Activated CD8-positive, alpha-beta memory T cell treated with anti-CD3 and anti-CD28 coated beads, Interleukin-2, amount 50 U/mL, for 24 hours (primary cell): ENCODE data around the gene ANKRD6.

Experiments used
- DNase-seq: peaks from one replicate; pipeline ENCODE4 v3.0.0-alpha.2; 2020; ENCODE audit errors: extremely low read depth

ANKRD6 gene

DNA sequence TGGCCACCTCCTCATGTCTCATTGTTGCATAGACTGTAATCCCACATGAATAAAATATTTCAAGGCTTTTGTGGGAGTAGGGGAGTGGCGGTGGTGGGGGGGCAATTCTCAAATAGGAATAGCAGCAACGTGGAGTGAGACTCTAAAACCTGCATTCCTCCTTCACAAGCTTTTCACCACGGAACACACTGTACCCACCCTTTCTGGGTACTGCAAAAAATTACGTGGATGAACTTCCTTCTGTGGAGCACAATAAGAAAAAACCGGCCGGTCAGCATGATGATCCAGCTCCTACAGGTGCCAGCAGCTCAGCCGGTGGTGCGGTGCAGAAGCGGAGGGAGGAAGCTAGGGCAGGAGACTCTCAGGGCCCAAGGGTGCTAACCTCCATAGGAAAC, 19.9 kb upstream of the ANKRD6 start:
- no peak for DNase-seq

GRCh38 chr6:89414215-89414614, 18.7 kb upstream of the ANKRD6 start:
- DNase-seq = no peak

GRCh38 chr6:89415185-89415584, 17.8 kb upstream of the ANKRD6 start:
- no peak for DNase-seq

DNA sequence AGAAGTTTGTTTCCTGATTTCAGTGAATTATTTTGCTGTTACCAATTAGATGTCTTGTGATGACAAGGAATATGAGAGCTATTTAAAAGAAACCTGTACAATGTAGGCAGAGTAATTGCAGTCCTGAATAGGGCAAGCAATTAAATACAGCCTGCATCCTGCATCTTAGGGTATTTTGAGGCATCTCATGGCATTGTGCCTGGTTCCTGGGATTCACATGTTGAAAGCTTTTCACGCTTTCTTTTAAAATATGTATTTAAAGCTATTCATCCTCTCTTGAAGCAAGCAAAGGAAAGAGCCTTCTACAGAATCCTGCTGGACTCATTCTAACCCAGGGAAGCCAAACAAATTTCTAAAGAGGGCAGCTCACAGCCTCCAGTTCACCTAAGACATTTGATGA, 16.2 kb upstream of the ANKRD6 start:
- no peak for DNase-seq

- DNase-seq = no peak
Observed at GRCh38 chr6:89430201-89430962, 2.6 kb upstream of the ANKRD6 start.

- no peak for DNase-seq
Observed at GRCh38 chr6:89433252-89434149, 549 bp downstream of the ANKRD6 start.

- no peak for DNase-seq
Observed at GRCh38 chr6:89434150-89434499, 1.2 kb downstream of the ANKRD6 start.

DNA sequence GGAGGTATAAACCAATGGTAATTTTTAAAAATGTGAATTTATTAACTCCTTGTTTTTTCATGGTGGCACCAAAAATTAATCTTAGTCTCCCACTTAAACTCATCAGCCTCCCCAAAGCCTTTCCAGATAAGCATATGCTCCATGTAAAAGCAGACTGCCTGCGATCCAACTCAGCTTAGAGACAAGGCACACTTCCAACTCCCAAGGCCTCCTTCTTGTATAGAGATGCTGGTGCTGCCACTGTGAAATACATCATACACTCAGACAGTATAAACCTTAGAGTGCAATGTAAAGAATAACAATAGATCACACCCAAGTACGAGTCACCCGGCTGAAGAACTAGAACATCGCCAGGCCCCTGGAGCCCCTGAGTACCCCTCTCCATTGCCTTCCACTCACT, 2.0 kb downstream of the ANKRD6 start:
- no peak for DNase-seq

GRCh38 chr6:89436226-89436625, 3.3 kb downstream of the ANKRD6 start:
- DNase-seq = no peak

DNA sequence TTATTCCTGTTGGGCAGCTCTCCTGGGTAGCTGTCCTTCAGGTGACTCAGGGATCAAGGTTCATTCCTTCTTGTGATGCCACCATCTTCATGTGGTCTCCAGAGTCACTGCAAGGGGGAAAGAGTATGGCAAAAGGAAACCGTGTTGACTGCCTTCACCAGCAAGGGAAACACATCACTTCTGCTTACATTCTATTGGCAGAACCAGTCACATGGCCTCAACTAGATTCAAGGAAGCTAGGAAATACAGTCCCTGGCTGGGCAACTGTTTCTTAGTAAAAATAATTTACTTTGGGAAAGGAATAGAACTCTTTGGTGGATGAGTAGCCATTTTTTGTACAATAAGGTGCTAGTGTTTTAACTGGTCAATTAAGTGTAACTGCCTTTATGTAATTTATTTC, 5.3 kb downstream of the ANKRD6 start:
- no peak for DNase-seq

DNA sequence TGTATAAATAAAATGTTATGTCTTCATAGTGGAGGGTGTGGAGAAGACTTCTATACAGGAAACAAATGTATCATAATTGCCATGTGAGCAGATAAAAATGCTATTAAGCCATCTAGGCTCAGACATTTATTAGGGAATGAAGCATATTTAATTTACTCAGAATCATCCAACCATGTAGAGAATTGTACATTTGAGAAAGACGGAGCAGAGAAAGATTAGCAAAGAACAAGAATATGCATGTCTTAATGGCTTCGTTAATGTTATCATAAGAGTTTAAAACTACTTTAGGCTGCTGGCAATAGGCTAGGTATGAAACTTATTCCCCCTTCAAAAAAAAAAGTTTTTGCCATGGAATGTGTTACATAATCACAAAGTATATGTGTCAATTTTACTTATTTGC, 6.1 kb downstream of the ANKRD6 start:
- no peak for DNase-seq

- no peak for DNase-seq
Observed at GRCh38 chr6:89440200-89440599, 7.2 kb downstream of the ANKRD6 start.

DNA sequence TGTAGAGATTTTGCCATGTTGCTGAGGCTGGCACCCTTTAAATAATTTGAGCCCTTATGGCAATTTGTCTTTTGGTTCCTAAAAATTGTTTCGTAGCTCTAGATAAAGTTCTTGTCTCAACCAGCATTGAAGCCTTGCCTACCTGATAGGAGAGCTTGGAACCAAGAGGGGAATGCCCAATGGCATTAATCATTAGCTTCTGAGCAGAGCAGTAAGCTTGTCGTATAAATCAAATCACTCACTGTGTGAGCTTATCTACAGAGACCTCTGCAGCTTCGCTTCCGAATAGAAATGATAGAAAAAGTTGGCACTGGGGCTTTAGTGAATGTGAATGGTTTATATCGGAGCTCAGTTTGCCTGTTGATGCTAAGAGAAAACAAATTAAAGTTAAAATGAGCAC, 10.7 kb downstream of the ANKRD6 start:
- no peak for DNase-seq

- DNase-seq = no peak
Observed at GRCh38 chr6:89449193-89449592, 16.2 kb downstream of the ANKRD6 start.

DNA sequence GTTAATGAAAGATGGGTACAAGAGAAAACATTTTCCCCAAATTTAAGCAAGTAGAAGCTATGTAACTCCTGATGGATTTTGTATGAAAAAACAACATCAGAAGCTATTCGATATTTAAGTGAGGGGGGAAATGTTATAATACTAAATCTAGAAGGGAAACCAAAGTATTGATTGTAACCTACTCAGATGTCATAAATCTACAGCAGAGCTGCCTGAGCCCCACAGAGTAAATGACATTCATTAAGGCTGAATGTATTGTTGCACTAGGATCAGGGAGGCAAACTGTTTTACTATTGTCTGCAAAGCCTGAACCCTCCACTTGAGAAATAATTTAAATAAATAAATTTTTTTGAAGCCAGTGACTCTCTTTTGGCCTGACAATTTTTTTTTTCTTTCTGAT, 19.3 kb downstream of the ANKRD6 start:
- DNase-seq = no peak

- no peak for DNase-seq
Observed at GRCh38 chr6:89454300-89454699, 21.3 kb downstream of the ANKRD6 start.

GRCh38 chr6:89458704-89459103, 25.8 kb downstream of the ANKRD6 start:
- no peak for DNase-seq

DNA sequence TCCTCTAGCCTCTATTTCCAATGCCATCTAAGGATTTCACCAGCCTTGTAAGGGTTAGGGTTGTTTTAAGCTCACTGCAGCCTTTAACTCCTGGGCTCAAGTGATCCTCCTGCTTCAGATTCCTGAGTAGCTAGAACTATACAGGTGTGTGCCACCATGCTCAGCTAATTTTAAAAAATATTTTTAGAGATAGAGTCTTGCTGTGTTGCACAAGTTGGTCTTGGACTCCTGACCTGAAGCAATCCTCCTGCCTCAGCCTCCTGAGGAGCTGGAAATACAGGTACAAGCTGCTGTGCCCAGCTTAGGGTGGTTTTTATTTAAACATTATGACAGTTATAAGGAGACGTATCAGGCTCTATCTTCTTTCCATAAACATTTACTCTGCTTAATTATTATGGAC, 26.5 kb downstream of the ANKRD6 start:
- no peak for DNase-seq

GRCh38 chr6:89460713-89461112, 27.8 kb downstream of the ANKRD6 start:
- no peak for DNase-seq

DNA sequence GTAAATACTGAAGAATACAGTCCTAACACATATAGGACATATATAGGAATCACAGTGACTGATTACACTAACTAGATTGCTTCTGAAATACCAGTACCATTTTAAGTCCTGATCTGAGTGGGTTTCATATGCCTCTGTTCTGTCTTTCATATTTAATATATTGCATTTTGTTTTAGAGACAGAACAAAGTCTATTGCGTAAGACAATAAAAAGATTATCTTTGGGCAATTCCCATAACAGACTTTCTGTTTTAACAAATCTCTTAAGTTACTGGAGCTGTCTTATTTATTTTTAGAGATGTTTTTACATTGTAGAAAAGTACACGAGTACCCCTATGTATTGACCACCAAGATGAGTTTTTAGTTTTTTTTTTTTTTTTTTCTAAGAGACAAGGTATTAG, 29.6 kb downstream of the ANKRD6 start:
- DNase-seq = no peak

DNA sequence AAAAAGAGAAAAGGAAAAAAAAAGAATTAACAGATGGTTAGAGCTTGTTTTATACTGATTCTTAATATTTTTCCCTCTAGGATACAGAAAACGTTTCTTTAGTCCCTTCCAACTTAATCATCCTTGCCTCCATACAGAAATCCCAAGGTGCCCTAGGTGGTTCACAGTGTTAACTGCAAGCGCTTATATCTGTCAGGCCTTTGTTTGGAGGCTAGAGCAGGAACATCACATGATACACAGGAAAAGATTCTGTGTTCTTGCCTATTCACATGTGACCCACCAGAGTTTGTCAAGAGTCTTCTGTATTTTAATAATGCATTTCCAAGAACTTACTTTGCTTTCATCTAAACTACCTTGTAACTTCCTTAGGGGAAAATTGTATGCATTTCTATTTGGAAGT, 31.3 kb downstream of the ANKRD6 start:
- no peak for DNase-seq

GRCh38 chr6:89467437-89467836, 34.5 kb downstream of the ANKRD6 start:
- DNase-seq = no peak

- DNase-seq = no peak
Observed at GRCh38 chr6:89468998-89469397, 36.0 kb downstream of the ANKRD6 start.
